Prostate gland (tissue), 2 donors: Measurements from ENCODE around the gene ACOT9.

Source experiments
- CTCF ChIP-seq, 4 experiments: fragments of 200-600 bp in 2 of 4; fragments of 450-650 bp in 2 of 4; sonication (generic) in 2 of 4; IDR thresholded peaks; 1 replicate in 3 of 4; 2 replicates in 1 of 4; pipeline ENCODE4 v1.5.1; 2016 to 2019; ENCODE audit warnings: antibody characterized with exemption in 4 of 4, mild to moderate bottlenecking in 2 of 4, moderate library complexity in 2 of 4
- POLR2A ChIP-seq: fragments of 450-650 bp; IDR thresholded peaks from one replicate; pipeline ENCODE4 v1.6.1; 2016; ENCODE audit warnings: antibody characterized with exemption, mild to moderate bottlenecking
- POLR2AphosphoS5 ChIP-seq: sonication (generic); formaldehyde crosslinking; IDR thresholded peaks from one replicate; pipeline ENCODE4 v1.6.1; 2017; ENCODE audit warnings: antibody characterized with exemption

GRCh38 chrX:23704673-23705206 is 38.3 kb downstream of the ACOT9 start:
- no peak for TF ChIP-seq POLR2A
- no peak for TF ChIP-seq CTCF (IDR thresholded peaks at IDR 0.05)
- TF ChIP-seq POLR2AphosphoS5: no peak
